ENCODE measurements around the gene ISCA2.

GRCh38 chr14:74482571-74482970 is 11.0 kb upstream of the ISCA2 start:
- TF ChIP-seq EZH2phosphoT487 (IDR thresholded peaks at IDR 0.05; ENCODE audit: borderline replicate concordance, low read depth, low read length) = no peak
- TF ChIP-seq CTCF (conservative IDR thresholded peaks at IDR 0.05; ENCODE audit: low read length) = no peak

Measured in OCI-LY7 (cell line).